Mononuclear cell (primary cell): Measurements from ENCODE around the gene LRP1B. TPM values are rescaled to one million over a fixed set of nuclear protein-coding genes. Genes with fewer than 3 reads are reported as not detected.

Source experiments
- H3K27me3 ChIP-seq: 2 replicates; pipeline ENCODE4 v1.6.0; 2011; ENCODE audit warnings: low read length, control low read depth; ENCODE audit not compliant: insufficient read depth
- H3K4me1 ChIP-seq: 2 replicates; pipeline ENCODE4 v1.5.1; 2011; ENCODE audit warnings: mild to moderate bottlenecking, low read length, control low read depth; ENCODE audit not compliant: insufficient read depth
- H3K4me3 ChIP-seq: 2 replicates; pipeline ENCODE4 v1.5.1; 2011; ENCODE audit warnings: mild to moderate bottlenecking, low read length, moderate library complexity
- H3K9me3 ChIP-seq: 2 replicates; pipeline ENCODE4 v1.5.1; 2011; ENCODE audit warnings: low read depth, mild to moderate bottlenecking, control low read depth, low read length
- total RNA-seq: library from RNA; depleted of rRNA; stranded (reverse); fragments of >200 nt; gene quantifications from one replicate; pipeline ENCODE4 v1.2.3, GENCODE V29; 2012

LRP1B gene
- total RNA-seq, 1 donor, result under 0.01 TPM

- Histone ChIP-seq H3K27me3 (no peaks in the 10 kb centered on the region), H3K4me1 (no peaks in the 10 kb centered on the region), H3K4me3 (no peak overlapping the region), H3K9me3 (no peaks in the 10 kb centered on the region)
These were observed 162.4 kb downstream of the LRP1B start for GRCh38 chr2:141968433-141968832.

GRCh38 chr2:141967980-141968379 lies 162.8 kb downstream of the LRP1B start:
- no peaks in the 10 kb centered on the region for H3K9me3 ChIP-seq
- H3K4me3 ChIP-seq, result no peak overlapping the region
- H3K27me3 ChIP-seq, result no peaks in the 10 kb centered on the region
- H3K4me1 ChIP-seq, result no peaks in the 10 kb centered on the region

GRCh38 chr2:141967503-141967902 lies 163.3 kb downstream of the LRP1B start:
- H3K27me3 ChIP-seq, result no peaks in the 10 kb centered on the region
- no peaks in the 10 kb centered on the region for H3K9me3 ChIP-seq
- H3K4me1 ChIP-seq, result no peaks in the 10 kb centered on the region
- H3K4me3 ChIP-seq, result no peak overlapping the region

- H3K9me3 ChIP-seq, result peaks cover 7% of the 10 kb centered on the region
- no peak overlapping the region for H3K4me3 ChIP-seq
- no peaks in the 10 kb centered on the region for H3K4me1 ChIP-seq
These were observed 170.9 kb downstream of the LRP1B start for GRCh38 chr2:141959941-141960340.

GRCh38 chr2:141959016-141959415 lies 171.8 kb downstream of the LRP1B start:
- Histone ChIP-seq H3K4me3 (no peak overlapping the region), H3K9me3 (peaks cover 7% of the 10 kb centered on the region), H3K4me1 (no peaks in the 10 kb centered on the region), H3K27me3 (no peaks in the 10 kb centered on the region)

More at GRCh38 chr2:141959941-141960340, 170.9 kb downstream of the LRP1B start:
- no peaks in the 10 kb centered on the region for H3K27me3 ChIP-seq

GRCh38 chr2:141957827-141958450 lies 172.9 kb downstream of the LRP1B start:
- no peaks in the 10 kb centered on the region for H3K27me3 ChIP-seq
- H3K9me3 ChIP-seq, result peaks cover 7% of the 10 kb centered on the region
- H3K4me3 ChIP-seq, result no peak overlapping the region
- no peaks in the 10 kb centered on the region for H3K4me1 ChIP-seq

GRCh38 chr2:141957321-141957720 lies 173.5 kb downstream of the LRP1B start:
- Histone ChIP-seq H3K9me3 (peaks cover 7% of the 10 kb centered on the region), H3K4me3 (no peak overlapping the region), H3K27me3 (no peaks in the 10 kb centered on the region), H3K4me1 (no peaks in the 10 kb centered on the region)

GRCh38 chr2:141947396-141948114 lies 183.3 kb downstream of the LRP1B start:
- no peak overlapping the region for H3K4me3 ChIP-seq
- no peaks in the 10 kb centered on the region for H3K27me3 ChIP-seq
- no peaks in the 10 kb centered on the region for H3K9me3 ChIP-seq
- no peaks in the 10 kb centered on the region for H3K4me1 ChIP-seq

- Histone ChIP-seq H3K27me3 (no peaks in the 10 kb centered on the region), H3K4me1 (no peaks in the 10 kb centered on the region), H3K9me3 (no peaks in the 10 kb centered on the region), H3K4me3 (no peak overlapping the region)
These were observed 184.8 kb downstream of the LRP1B start for GRCh38 chr2:141946016-141946415.

- Histone ChIP-seq H3K9me3 (no peaks in the 10 kb centered on the region), H3K4me1 (no peaks in the 10 kb centered on the region), H3K27me3 (no peaks in the 10 kb centered on the region), H3K4me3 (no peak overlapping the region)
These were observed 186.9 kb downstream of the LRP1B start for GRCh38 chr2:141943918-141944317.

GRCh38 chr2:141942006-141942789 lies 188.6 kb downstream of the LRP1B start:
- H3K27me3 ChIP-seq, result no peaks in the 10 kb centered on the region
- no peaks in the 10 kb centered on the region for H3K9me3 ChIP-seq
- H3K4me1 ChIP-seq, result no peaks in the 10 kb centered on the region
- no peak overlapping the region for H3K4me3 ChIP-seq

GRCh38 chr2:141941210-141941714 lies 189.6 kb downstream of the LRP1B start:
- Histone ChIP-seq H3K9me3 (no peaks in the 10 kb centered on the region), H3K4me1 (no peaks in the 10 kb centered on the region), H3K4me3 (no peak overlapping the region), H3K27me3 (no peaks in the 10 kb centered on the region)

- H3K27me3 ChIP-seq, result no peaks in the 10 kb centered on the region
- no peaks in the 10 kb centered on the region for H3K4me1 ChIP-seq
- H3K4me3 ChIP-seq, result no peak overlapping the region
- no peaks in the 10 kb centered on the region for H3K9me3 ChIP-seq
These were observed 190.1 kb downstream of the LRP1B start for GRCh38 chr2:141940709-141941108.

GRCh38 chr2:141933226-141933625 lies 197.6 kb downstream of the LRP1B start:
- Histone ChIP-seq H3K27me3 (no peaks in the 10 kb centered on the region), H3K4me1 (no peaks in the 10 kb centered on the region), H3K4me3 (no peak overlapping the region), H3K9me3 (peaks cover 6% of the 10 kb centered on the region)

- Histone ChIP-seq H3K4me1 (no peaks in the 10 kb centered on the region), H3K27me3 (no peaks in the 10 kb centered on the region), H3K9me3 (peaks cover 6% of the 10 kb centered on the region), H3K4me3 (no peak overlapping the region)
These were observed 198.6 kb downstream of the LRP1B start for GRCh38 chr2:141932261-141932660.
